Upper lobe of left lung (tissue), 4 donors: ENCODE measurements around the gene ERP44.

ENCODE experiments used
- EP300 ChIP-seq, 4 donors: sonication (generic); formaldehyde crosslinking; IDR thresholded peaks; one replicate each; pipeline ENCODE4 v1.5.1; 2017; ENCODE audit warnings: antibody characterized with exemption in 4 of 4, control low read depth in 2 of 4
- POLR2A ChIP-seq, 4 donors: fragments of 450-650 bp; IDR thresholded peaks; one replicate each; pipeline ENCODE4 v1.5.1; 2016 to 2017; ENCODE audit warnings: antibody characterized with exemption in 4 of 4, mild to moderate bottlenecking in 2 of 4

DNA sequence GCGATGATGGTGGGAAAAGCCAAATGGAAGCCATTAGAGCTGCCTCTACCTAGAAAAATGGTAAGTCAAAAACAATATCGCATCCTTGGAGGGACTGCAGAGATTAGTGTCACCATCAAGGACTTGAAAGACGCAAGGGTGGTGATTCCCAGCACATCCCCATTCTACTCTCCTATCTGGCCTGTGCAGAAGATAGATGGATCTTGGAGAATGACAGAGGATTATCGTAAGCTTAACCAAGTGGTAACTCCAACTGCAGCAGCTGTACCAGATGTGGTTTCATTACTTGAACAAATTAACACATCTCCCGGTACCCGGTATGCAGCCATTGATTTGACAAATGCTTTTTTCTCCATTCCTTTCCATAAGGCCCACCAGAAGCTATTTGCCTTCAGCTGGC lies 23.8 kb downstream of the ERP44 start:
- TF ChIP-seq EP300 (IDR thresholded peaks at IDR 0.05) (no peak), POLR2A (IDR thresholded peaks at IDR 0.05) (no peak)
